Head of caudate nucleus (tissue), 42 donors: Measurements from ENCODE around the gene BUD23.
"Not testable (repeated sequence)": the region's sequence is repeated elsewhere in the genome, so short reads cannot be mapped to it uniquely, and the experiment has no call there.

ENCODE experiments used
- DNase-seq, 42 donors: peaks; one replicate each; pipeline versions ENCODE4 v3.0.0 to v3.0.0-alpha.2; 2020 to 2021; ENCODE audit warnings: mixed read lengths in 7 of 42
- intact Hi-C: fragments of 100-400 bp; cut with DNase I; formaldehyde crosslinking; loops from one replicate; pipeline ENCODE4 v1.15.0; 2022

Gene BUD23

DNA sequence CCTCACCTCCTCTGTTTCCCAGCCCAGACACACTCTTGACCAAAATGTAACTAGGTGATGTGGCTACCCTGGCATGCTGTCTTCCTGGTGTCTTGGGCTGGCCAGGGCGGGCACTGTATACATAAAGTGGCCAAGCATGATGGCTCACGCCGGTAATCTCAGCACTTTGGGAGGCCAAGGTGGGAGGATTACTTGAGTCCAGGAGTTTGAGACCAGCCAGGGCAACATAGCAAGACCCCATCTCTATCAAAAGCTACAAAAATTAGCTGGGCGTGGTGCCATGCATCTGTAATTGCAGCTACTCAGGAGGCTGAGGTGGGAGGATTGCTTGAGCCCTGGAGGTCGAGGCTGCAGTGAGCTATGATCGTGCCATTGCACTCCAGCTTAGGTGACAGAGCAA, 29.9 kb downstream of the BUD23 start:
- intact Hi-C loops: loop anchor here (10.0 kb wide), 1 partner anchor 139 kb away; the partner anchor contains the start of gene TBL2
- DNase-seq: not testable (repeated sequence)

DNA sequence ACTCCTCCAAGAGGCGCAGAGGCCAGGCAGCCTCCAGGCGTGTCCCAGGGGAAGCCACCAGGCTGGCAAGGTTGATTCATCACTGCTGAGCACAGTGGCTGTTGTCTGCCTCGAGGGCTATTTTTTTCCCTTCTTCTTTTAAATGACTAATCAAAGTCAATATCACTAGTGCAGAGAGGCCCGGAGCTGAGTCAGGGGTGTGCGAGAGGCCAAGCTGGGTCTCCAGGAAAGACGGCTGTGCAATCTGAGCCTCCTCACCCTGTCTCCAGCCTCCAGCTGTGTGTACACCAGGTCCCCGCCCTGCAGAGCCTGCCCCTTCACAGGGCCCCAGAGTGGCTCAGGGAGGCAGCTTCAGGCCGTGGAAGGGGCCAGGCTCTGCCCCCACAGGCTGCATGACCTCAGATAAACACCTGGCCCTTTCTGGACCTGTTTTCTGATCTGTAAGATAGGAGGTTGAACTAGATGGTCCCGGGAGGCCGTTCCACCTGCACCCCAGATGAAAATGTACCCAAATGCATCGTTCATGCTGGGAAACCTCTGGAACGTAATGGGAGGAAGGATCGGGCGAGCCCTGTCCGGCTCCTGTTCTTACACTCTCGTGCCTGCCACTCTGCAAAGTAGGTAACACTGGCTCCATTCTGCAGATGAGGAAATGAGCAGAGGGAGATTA, 32.4 kb downstream of the BUD23 start:
- intact Hi-C loops: loop anchor here (5.0 to 10.0 kb wide), 2 partner anchors 33 to 141 kb away; partner anchors contain the start of genes BUD23, DNAJC30 and TBL2
- no peak for DNase-seq

DNA sequence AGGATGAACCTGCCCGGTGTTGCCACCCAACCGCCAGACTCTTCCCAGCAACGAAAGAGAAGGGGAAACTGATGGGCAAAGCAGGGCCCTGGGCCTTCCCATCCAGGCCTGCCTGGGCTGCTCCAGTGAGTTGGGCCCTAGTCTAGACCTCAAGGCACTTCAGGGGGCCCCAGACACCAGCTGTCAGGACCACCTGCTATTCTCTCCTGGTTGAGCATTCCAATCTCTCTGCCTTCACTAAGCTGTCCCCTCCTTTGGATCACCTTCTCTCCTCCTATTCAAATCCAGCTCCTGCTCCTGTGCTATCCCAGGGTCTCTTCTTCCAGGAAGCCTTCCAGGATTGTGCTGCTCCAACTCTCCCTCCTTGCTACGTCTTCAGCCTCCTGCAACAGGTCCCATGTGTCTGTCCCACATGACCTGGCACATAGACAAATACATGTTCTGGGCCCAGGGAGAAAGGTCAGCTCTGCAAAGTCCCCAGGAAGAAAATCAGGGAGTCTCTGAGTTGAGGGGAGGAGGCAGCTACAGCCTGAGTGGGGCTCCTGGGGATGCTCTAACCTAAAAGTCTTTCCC, 33.0 kb downstream of the BUD23 start:
- intact Hi-C loops: loop anchor here (5.0 to 10.0 kb wide), 2 partner anchors 34 to 142 kb away; partner anchors contain the start of genes BUD23, DNAJC30 and TBL2
- DNase-seq: no peak

DNA sequence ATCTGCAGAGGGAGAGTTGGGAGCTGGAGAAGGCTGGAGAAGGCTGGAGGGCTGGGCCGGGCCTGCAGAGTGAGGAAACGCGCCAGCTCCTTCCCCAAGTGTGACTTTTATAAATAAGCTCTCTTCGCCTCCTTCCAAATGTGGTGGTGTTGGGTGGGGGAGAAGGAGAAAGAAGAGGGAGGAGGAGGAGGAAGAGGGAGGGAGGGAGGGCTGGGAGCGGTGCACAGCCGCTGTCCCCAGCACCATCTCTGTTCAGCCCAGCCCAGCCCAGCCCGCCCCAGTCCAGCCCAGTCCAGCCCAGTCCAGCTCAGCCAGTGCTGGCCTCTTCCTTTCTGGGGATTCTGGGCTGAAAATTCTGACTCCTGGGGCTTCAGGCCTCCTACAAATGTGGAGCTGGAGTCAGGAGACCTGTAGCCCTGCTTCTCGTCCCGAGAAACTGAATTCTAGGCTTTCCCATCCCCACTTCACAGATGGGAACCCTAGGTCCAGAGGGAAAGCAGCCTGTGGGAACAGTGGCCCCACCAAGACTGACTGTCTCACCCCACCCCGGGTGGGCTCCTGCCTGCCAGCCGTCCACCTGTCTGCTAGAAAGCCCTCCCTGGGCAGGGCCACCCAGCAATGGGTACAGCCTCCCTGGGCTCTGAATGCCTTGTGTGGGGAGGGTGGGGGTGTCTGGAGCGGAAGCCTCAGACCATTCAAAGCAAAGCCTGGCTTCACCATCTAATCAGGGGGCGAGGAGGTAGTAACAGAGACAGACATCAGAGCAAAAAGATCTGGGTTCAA, 33.8 kb downstream of the BUD23 start:
- intact Hi-C loops: loop anchor here (5.0 to 10.0 kb wide), 2 partner anchors 35 to 142 kb away; partner anchors contain the start of genes BUD23, DNAJC30 and TBL2
- no peak for DNase-seq

DNA sequence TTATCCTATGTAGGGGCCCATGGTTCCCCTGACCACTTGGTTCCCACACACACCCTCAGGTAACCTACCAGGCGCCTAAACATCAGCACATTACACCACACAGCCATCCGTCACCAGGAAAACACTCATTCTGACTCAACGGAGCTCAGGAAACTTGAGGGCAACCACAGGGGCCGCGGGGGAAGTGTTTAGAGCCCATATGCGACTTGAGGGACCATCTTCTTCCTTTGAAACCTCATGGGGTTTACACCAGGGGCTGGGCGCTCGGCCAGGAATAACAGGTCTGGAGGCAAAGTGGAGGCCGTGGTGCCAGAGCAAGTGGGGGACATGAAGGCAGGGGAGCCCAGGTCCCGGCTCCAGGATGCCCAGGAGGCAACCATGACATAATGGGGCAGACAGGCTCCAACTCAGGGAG, 34.6 kb downstream of the BUD23 start:
- peak in 1 of 42 donors; percentile 38 for DNase-seq
- intact Hi-C loops: loop anchor here (5.0 to 10.0 kb wide), 2 partner anchors 36 to 143 kb away; partner anchors contain the start of genes BUD23, DNAJC30 and TBL2

DNA sequence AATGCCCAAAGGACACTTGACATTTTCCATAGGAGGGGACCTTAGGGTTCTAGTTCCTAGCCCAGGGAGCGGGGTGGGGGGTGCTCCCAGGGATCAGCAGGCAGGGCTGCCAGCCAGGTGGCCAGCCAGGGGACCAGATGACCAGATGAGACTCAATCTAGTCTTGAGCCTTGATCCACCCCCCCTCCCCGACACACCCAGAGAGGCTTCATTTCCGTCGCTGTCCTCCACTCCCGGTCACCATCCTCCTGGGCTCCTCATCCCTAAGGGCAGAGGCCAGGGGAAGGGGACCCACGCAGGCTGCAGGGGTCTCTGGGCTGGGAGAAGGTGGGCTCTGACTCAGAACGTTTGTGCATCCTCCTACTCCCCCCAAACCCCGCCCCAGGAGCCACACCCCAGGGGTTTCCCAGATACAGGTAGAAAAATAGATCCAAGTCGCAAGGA, 35.1 kb downstream of the BUD23 start:
- intact Hi-C loops: loop anchor here (5.0 to 10.0 kb wide), 2 partner anchors 36 to 144 kb away; partner anchors contain the start of genes BUD23, DNAJC30 and TBL2
- DNase-seq: no peak

DNA sequence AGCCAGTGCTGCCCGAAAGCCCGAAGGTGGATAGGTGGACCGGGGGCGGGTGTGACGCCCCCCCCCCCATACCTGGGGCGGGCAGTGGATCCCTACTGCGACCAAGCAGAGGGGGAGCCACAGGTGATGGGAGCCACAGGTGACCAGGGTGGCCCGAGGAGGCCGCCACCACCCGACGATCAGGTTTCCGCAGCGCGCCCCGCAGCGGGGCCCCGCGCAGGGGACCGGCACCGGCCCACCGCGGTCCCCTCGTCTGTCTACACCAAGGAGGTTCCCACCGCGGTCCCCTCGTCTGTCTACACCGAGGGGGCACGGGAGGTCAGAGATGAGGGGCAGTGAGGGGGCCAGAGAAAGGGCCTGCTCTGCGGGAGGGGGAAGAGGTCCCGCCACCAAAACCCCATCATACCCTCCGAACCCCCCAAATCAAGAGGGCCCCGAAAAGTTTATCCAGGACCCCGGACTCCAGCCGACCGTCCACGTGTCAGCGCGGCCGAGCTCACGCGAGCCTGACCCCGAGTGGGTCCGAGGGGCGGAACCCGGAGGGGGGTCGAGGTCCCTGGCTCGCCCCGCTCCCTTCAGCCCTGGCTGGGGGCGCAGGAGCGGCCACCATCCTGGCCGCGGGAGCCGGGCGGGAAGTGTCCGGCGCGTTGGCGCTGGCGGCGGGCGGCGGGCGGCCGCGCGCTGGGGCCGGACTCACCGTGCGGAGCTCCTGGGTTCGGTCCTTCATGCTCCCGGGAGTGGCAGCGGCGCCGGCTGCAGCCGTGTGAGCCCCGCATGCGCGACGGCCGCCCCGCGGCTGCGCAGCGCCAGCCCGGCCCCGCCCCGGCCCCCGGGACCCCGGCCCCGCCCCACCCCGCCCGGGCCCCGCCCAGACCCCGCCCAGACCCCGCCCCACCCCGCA, 35.8 kb downstream of the BUD23 start, which contains the start of gene STX1A:
STX1A (minus strand) TSS at position 765 of the 901 bp plus-strand sequence; CDS start at position 727, 38 bp downstream.
- DNase-seq: peak in 40 of 42 donors; percentile 47 to 85 (median 67)
- intact Hi-C loops: loop anchor here (5.0 to 10.0 kb wide), 2 partner anchors 37 to 144 kb away; partner anchors contain the start of genes BUD23, DNAJC30 and TBL2

DNA sequence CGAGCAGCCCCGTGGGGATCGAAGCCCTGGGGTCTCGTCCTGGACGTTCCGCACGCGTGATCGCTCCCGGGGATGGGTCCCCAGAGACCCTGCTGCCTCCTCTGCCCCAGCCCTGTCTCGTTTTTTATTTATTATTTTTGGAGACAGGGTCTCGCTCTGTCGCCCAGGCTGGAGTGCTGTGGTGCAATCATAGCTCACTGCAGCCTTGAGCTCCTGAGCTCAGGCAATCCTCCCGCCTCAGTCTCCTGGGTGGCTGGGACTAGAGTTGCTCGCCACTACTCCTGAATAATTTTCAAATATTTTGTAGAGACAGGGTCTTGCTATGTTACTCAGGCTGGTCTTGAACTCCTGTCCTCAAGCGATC, 36.4 kb downstream of the BUD23 start:
- intact Hi-C loops: loop anchor here (5.0 to 10.0 kb wide), 2 partner anchors 37 to 145 kb away; partner anchors contain the start of genes BUD23, DNAJC30 and TBL2
- no peak for DNase-seq

DNA sequence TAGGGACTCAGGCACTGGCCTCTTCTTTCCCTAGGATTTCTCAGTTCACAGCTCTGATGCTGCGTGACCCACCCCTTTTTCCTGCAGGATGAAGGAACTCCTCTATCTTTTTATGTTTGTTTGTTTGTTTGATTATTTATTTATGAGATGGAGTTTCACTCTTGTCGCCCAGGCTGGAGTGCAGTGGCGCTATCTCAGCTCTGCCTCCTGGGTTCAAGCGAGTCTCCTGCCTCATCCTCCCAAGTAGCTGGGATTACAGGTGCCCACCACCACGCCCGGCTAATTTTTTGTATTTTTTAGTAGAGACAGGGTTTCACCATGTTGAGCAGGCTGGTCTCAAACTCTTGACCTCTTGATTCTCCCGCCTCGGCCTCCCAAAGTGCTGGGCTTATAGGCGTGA, 37.0 kb downstream of the BUD23 start:
- DNase-seq, intact Hi-C loops: not testable (repeated sequence)

DNA sequence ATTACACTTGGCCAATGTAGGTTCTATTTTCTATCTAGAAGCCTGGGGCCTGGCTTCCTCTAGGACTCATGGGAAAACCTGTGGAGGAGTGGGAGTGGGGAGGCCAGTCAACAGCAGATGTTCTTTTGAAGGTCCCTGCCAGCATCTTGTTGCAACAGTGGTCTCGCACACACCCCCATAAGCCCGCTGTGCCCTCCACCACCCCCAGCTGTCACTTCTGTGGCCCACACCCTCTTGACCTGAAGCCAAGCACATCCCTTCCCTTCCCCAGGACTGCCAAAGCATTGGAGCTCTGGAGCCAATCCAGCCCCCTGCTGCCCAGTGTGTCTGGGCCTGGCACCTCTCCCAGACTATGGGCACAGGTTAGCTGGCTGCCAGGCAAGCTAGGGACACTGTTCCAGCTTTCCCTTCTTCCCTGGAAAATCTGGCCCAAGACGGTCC, 38.0 kb downstream of the BUD23 start:
- intact Hi-C loops: no loop called here
- DNase-seq: peak in 35 of 42 donors; percentile 26 to 80 (median 59)

DNA sequence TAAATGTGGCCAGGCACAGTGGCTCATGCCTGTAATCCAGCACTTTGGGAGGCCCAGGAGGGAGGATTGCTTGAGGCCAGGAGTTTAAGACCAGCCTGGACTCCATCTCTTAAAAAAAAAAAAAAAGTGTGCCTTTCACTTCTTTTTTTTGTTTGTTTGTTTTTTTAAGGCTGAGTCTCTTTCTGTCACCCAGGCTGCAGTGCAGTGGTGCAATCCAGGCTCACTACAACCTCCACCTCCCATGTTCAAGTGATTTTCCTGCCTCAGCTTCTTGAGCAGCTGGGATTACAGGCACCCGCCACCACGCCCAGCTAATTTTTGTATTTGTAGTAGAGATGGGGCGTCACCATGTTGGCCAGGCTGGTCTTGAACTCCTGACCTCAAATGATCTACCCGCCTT, 38.8 kb downstream of the BUD23 start:
- DNase-seq, intact Hi-C loops: not testable (repeated sequence)

DNA sequence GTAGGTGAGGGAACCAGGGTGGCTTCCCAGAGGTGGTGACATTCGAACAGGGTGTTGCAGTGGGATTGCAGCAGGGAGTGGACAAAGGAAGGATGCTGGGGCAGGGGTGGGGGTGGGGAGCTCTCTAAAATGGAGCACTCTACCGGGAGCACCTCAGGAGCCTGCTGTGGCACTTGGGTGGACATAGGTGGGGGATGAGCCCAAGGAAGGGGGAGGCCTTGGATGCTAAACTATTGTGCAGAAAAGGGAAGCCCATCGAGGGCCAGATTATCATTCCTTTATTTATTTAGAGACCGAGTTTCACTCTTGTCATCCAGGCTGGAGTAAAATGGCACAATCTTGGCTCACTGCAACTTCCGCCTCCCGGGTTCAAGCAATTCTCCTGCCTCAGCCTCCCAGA, 39.4 kb downstream of the BUD23 start:
- intact Hi-C loops: no loop called here
- no peak for DNase-seq

DNA sequence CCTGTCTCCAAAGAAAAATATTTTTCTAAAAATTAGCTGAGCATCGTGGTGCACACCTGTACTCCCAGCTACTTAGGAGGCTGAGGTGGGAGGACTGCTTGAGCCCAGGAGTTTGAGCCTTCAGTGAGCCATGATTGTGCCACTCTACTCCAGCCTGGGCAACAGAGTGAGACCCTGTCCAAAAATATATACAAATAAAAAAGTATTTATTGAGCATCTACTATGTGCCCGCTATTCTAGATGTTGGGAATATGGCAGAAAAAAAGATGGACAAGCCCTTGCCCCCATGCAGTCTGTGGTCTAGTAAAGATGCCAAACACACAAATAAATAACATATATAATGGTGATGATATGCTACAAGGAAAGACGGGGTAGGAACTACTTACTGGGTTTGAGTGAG, 40.4 kb downstream of the BUD23 start:
- intact Hi-C loops: no loop called here

DNA sequence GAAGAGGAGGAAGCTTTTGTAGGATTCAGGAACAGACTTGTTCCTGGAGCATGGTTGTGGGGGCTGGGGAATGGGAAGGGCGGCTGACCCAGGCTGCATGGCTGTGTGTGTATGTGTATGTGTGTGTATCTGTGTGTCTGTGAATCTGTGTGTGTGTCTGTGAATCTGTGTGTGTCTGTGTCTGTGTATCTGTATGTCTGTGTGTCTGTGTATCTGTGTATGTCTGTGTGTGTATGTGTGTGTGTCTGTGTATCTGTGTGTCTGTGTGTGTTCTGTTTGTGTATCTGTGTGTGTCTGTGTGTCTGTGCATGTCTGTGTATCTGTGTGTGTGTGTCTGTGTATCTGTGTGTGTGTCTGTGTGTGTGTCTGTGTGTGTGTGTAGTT, 42.7 kb downstream of the BUD23 start:
- DNase-seq: no peak
- intact Hi-C loops: no loop called here

More for the DNA sequence above, 40.4 kb downstream of the BUD23 start:
- no peak for DNase-seq

DNA sequence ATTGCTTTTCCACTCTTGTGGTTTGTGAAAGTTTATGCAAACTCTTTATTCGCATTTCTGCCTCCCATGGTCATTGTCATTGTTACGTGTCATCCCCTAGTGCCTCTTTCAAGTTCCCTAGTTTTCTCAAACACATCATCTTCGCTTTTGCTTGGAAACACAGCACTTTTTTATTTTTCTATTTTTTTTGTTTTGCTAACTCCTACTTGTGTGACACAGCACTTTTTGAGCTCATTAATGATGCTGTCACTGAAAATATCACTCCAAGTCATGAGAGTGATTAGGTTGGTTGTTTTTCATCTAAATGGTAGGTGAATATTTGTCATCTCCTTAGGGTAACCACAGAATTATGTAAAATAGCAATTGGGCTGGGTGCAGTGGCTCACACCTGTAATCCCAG, 44.6 kb downstream of the BUD23 start:
- intact Hi-C loops: no loop called here
- DNase-seq: no peak

DNA sequence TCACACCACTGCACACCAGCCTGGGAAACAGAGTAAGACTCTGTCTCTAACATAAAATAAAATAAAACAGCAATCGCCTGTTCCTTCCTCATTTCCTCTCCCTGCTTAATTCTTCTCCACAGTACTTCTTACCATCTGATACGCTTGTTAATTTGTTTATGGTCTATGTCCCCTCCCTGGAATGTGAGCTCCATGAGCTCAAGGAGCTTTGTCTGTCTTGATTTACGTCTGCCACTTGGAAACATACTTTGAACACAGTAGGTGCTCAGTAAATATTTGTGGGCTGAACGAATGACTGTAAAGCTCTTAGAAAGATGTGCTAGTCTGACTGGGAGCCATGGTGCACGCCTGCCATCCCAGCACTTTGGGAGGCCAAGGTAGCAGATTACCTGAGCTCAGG, 45.2 kb downstream of the BUD23 start:
- DNase-seq: no peak
- intact Hi-C loops: no loop called here

DNA sequence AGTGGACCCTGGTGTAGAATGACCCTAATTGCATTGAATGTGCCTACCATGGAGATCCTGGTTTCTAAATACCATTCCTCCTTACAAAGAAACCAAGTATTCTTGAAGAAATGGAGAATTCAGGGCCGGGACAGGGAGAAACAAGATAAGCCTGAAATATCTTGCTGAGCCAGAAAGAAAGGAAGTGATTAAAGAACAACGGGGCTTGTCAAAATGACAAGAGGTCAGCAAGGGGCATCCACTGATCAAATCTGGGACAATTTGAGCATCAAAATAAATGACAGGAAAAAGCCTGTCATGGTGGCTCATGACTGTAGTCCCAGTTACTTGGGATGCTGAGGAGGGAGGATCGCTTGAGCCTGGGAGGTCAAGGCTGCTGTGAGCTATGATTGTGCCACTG, 47.1 kb downstream of the BUD23 start:
- intact Hi-C loops: no loop called here
- DNase-seq: no peak

DNA sequence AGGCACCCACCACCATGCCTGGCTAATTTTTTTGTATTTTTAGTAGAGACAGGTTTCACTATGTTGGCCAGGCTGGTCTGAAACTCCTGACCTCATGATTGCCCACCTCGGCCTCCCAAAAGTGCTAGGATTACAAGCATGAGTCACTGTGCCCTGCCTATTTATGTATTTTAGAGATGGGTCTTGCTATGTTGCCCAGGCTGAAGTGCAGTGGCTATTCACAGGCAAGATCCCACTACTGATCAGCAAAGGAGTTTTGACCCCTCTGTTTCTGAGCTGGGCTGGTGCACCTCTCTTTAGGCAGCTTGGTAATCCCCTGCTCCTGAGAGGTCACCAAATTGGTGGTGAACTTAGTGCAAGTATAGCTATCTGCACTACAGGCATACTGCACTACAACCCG, 49.0 kb downstream of the BUD23 start:
- intact Hi-C loops: no loop called here
- DNase-seq: no peak
